Measurements from ENCODE around the gene DEFB132.

- TF ChIP-seq CTCF (IDR thresholded peaks at IDR 0.05; ENCODE audit: insufficient read depth, low read length, poor library complexity, severe bottlenecking) (no peak), EZH2phosphoT487 (conservative IDR thresholded peaks at IDR 0.05; ENCODE audit: low read length) (no peak)
Measured at GRCh38 chr20:251354-251753, 6.2 kb upstream of the DEFB132 start.

All from SU-DHL-6 (cell line).